Thymus (tissue), 2 donors: Measurements from ENCODE around the gene CNP. TPM values are rescaled to one million over a fixed set of nuclear protein-coding genes. Genes with fewer than 3 reads are reported as not detected.

Experiments
- polyA plus RNA-seq: library from polyadenylated mRNA; stranded (reverse); fragments of 200-250 nt; gene quantifications from one replicate; pipeline ENCODE4 v1.2.3, GENCODE V29; 2013
- total RNA-seq: library from RNA; stranded (reverse); fragments of 120-200 nt; gene quantifications from one replicate; pipeline ENCODE4 v1.2.4, GENCODE V29; 2013
- donor health status: healthy.

Gene CNP
- total and polyA plus RNA-seq, 2 donors = 35.9 to 46.0 TPM

Other genes with a start within 250 kb of the CNP start
- gene HAP1, start 232.2 kb upstream of the CNP start, total RNA-seq = 0.33 TPM
- gene HAP1, start 232.2 kb upstream of the CNP start, polyA plus RNA-seq = 4.0 TPM
- 27.0 TPM for gene JUP, start 180.1 kb upstream of the CNP start, total RNA-seq
- 87.6 TPM for gene JUP, start 180.1 kb upstream of the CNP start, polyA plus RNA-seq
- gene P3H4, start 154.8 kb upstream of the CNP start, total RNA-seq = 4.1 TPM
- 4.8 TPM for gene P3H4, start 154.8 kb upstream of the CNP start, polyA plus RNA-seq
- 9.1 TPM for gene FKBP10, start 153.8 kb upstream of the CNP start, total RNA-seq
- 9.6 TPM for gene FKBP10, start 153.8 kb upstream of the CNP start, polyA plus RNA-seq
- gene NT5C3B, start 130.6 kb upstream of the CNP start, total RNA-seq = 29.9 TPM
- 57.3 TPM for gene NT5C3B, start 130.6 kb upstream of the CNP start, polyA plus RNA-seq
- gene KLHL10, start 129.0 kb upstream of the CNP start, total RNA-seq = not detected
- 0.14 TPM for gene KLHL10, start 129.0 kb upstream of the CNP start, polyA plus RNA-seq
- gene KLHL11, start 101.4 kb upstream of the CNP start, total RNA-seq = 11.4 TPM
- gene KLHL11, start 101.4 kb upstream of the CNP start, polyA plus RNA-seq = 0.98 TPM
- 42.7 TPM for gene ACLY, start 47.8 kb upstream of the CNP start, total RNA-seq
- gene ACLY, start 47.8 kb upstream of the CNP start, polyA plus RNA-seq = 26.6 TPM
- gene ODAD4, start 36.2 kb upstream of the CNP start, total RNA-seq = 0.61 TPM
- gene ODAD4, start 36.2 kb upstream of the CNP start, polyA plus RNA-seq = 1.4 TPM
- 99.1 TPM for gene DNAJC7, start 50.6 kb downstream of the CNP start, total RNA-seq
- 95.7 TPM for gene DNAJC7, start 50.6 kb downstream of the CNP start, polyA plus RNA-seq
- 24.1 TPM for gene NKIRAS2, start 53.3 kb downstream of the CNP start, total RNA-seq
- 22.0 TPM for gene NKIRAS2, start 53.3 kb downstream of the CNP start, polyA plus RNA-seq
- 0.71 TPM for gene C17orf113, start 83.8 kb downstream of the CNP start, total RNA-seq
- gene C17orf113, start 83.8 kb downstream of the CNP start, polyA plus RNA-seq = 0.84 TPM
- 0.66 TPM for gene ZNF385C, start 131.7 kb downstream of the CNP start, total RNA-seq
- 1.1 TPM for gene ZNF385C, start 131.7 kb downstream of the CNP start, polyA plus RNA-seq
- gene DHX58, start 145.9 kb downstream of the CNP start, total RNA-seq = 23.8 TPM
- gene DHX58, start 145.9 kb downstream of the CNP start, polyA plus RNA-seq = 42.1 TPM
- 9.7 TPM for gene KAT2A, start 154.6 kb downstream of the CNP start, total RNA-seq
- gene KAT2A, start 154.6 kb downstream of the CNP start, polyA plus RNA-seq = 103 TPM
- 0.05 TPM for gene HSPB9, start 156.0 kb downstream of the CNP start, total RNA-seq
- gene HSPB9, start 156.0 kb downstream of the CNP start, polyA plus RNA-seq = 0.23 TPM
- 59.7 TPM for gene RAB5C, start 188.2 kb downstream of the CNP start, total RNA-seq
- 83.0 TPM for gene RAB5C, start 188.2 kb downstream of the CNP start, polyA plus RNA-seq
- gene KCNH4, start 214.3 kb downstream of the CNP start, total RNA-seq = 0.05 TPM
- 0.09 TPM for gene KCNH4, start 214.3 kb downstream of the CNP start, polyA plus RNA-seq
- 0.19 TPM for gene HCRT, start 218.7 kb downstream of the CNP start, total RNA-seq
- 0.23 TPM for gene HCRT, start 218.7 kb downstream of the CNP start, polyA plus RNA-seq
- 8.6 TPM for gene GHDC, start 227.7 kb downstream of the CNP start, total RNA-seq
- gene GHDC, start 227.7 kb downstream of the CNP start, polyA plus RNA-seq = 19.6 TPM